Panc1 (cell line): Measurements from ENCODE around the gene R3HDML. TPM values are rescaled to one million over a fixed set of nuclear protein-coding genes. Genes with fewer than 3 reads are reported as not detected.

Source experiments
- ATAC-seq: fragments of 200-7000 bp; cut with Tn5 transposase; 2 replicates; pipeline ENCODE4 v1.9.1; 2020; ENCODE audit warnings: mild to moderate bottlenecking, moderate library complexity
- BruUV-seq: library from RNA; stranded (reverse); fragments of 400-500 nt; replicated peaks from 2 replicates; lab custom pipeline; 2021; lab: Mats Ljungman, UMichigan
- CTCF ChIA-PET: fragments of 300-600 bp; sonication (Branson Sonifier 250); formaldehyde crosslinking; loops from one replicate; lab custom pipeline; 2022; ENCODE audit warnings: antibody characterized with exemption; lab: Charles Lee
- POLR2A ChIA-PET: fragments of 300-600 bp; sonication (Branson Sonifier 250); formaldehyde crosslinking; loops from one replicate; lab custom pipeline; 2022; ENCODE audit warnings: antibody characterized with exemption; lab: Charles Lee
- DNase-seq: peaks from one replicate; pipeline ENCODE4 v3.0.0-alpha.2; 2010; ENCODE audit warnings: low read depth, low spot score
- H3K27ac ChIP-seq: 2 replicates; pipeline ENCODE4 v1.5.1; 2011; ENCODE audit warnings: mild to moderate bottlenecking, low read length, inconsistent platforms
- H3K27me3 ChIP-seq: fragments of 200-500 bp; sonication (Bioruptor generic); 2 replicates; pipeline ENCODE4 v1.6.0; 2014; ENCODE audit warnings: low read length, inconsistent platforms; ENCODE audit not compliant: control insufficient read depth, insufficient read depth
- H3K36me3 ChIP-seq: fragments of 200-500 bp; sonication (Bioruptor generic); 2 replicates; pipeline ENCODE4 v1.5.1; 2014; ENCODE audit warnings: inconsistent platforms, mild to moderate bottlenecking, low read length, moderate library complexity; ENCODE audit not compliant: control insufficient read depth, insufficient read depth
- H3K4me1 ChIP-seq: 2 replicates; pipeline ENCODE4 v1.5.1; 2011; ENCODE audit warnings: inconsistent platforms, mild to moderate bottlenecking, low read length, moderate library complexity; ENCODE audit not compliant: control insufficient read depth, insufficient read depth
- H3K4me3 ChIP-seq, 2 experiments: 2 replicates each; pipeline ENCODE4 v1.5.1; 2011 to 2012; ENCODE audit warnings: low read depth in 2 of 2, low read length in 2 of 2, mild to moderate bottlenecking in 2 of 2, inconsistent platforms in 1 of 2, moderate library complexity in 1 of 2
- H3K9me3 ChIP-seq: fragments of 200-500 bp; sonication (Bioruptor generic); 2 replicates; pipeline ENCODE4 v1.5.1; 2014; ENCODE audit warnings: low read depth, mild to moderate bottlenecking, inconsistent platforms, low read length, moderate library complexity; ENCODE audit not compliant: control insufficient read depth, insufficient read depth
- CTCF ChIP-seq: fragments of 450-650 bp; IDR thresholded peaks from 2 replicates; pipeline ENCODE4 v1.5.1; 2017; ENCODE audit warnings: mild to moderate bottlenecking
- POLR2AphosphoS5 ChIP-seq: IDR thresholded peaks from 2 replicates; pipeline ENCODE4 v1.6.1; 2012; ENCODE audit warnings: mild to moderate bottlenecking, low read depth, low read length, moderate library complexity
- REST ChIP-seq, 2 experiments: IDR thresholded peaks; 2 replicates each; pipeline ENCODE4 v1.6.1; 2011 to 2012; ENCODE audit warnings: low read depth in 2 of 2, control low read depth in 1 of 2, low read length in 1 of 2, mild to moderate bottlenecking in 1 of 2, moderate library complexity in 1 of 2; ENCODE audit not compliant: insufficient read depth in 1 of 2
- SIN3A ChIP-seq: IDR thresholded peaks from 2 replicates; pipeline ENCODE4 v1.6.1; 2012; ENCODE audit warnings: low read depth, mild to moderate bottlenecking, low read length, moderate library complexity, borderline replicate concordance; ENCODE audit not compliant: insufficient read depth
- TCF7L2 ChIP-seq: IDR thresholded peaks from 2 replicates; pipeline ENCODE4 v1.6.1; 2011; ENCODE audit warnings: mild to moderate bottlenecking, low read depth, low read length, inconsistent platforms
- in situ Hi-C: cut with HindIII; loops from 2 replicates; pipeline ENCODE4 v1.10.0; 2016; ENCODE audit warnings: low sequenced_read_pairs, low pct_unique_long_range_greater_than_20kb
- intact Hi-C: fragments of 100-400 bp; cut with micrococcal nuclease; formaldehyde crosslinking; loops from one replicate; pipeline ENCODE4 v1.10.0; 2022; ENCODE audit not compliant: unreplicated experiment
- total RNA-seq: library from RNA; stranded (reverse); gene quantifications from one replicate; pipeline ENCODE4 v1.2.1, GENCODE V29; 2021; ENCODE audit not compliant: unreplicated experiment

Gene R3HDML
- total RNA-seq, 1 experiment from 2014 or later, result not detected

GRCh38 chr20:44364068-44364467, 27.2 kb downstream of the R3HDML start:
- in situ Hi-C loops, result no loop called here
- CTCF ChIA-PET, result no interaction called here
- POLR2A ChIA-PET, result no interaction called here

GRCh38 chr20:44364780-44365179, 27.9 kb downstream of the R3HDML start:
- intact Hi-C loops, result no loop called here
- Histone ChIP-seq H3K9me3 (no peaks in the 10 kb centered on the region), H3K27me3 (no peaks in the 10 kb centered on the region), H3K36me3 (no peaks in the 10 kb centered on the region), H3K27ac (no peak overlapping the region), H3K4me1 (no peaks in the 10 kb centered on the region), H3K4me3 (no peak overlapping the region)
- CTCF ChIA-PET, result interaction anchor here (0.5 kb wide), 1 partner anchor 54 kb away, joined by 3 read pairs; the partner anchor contains the start of gene FITM2
- TF ChIP-seq TCF7L2, result no peak
- no peak for TF ChIP-seq SIN3A
- no peak for TF ChIP-seq REST (IDR thresholded peaks at IDR 0.05; ENCODE audit: insufficient read depth in 1 of 2, low read depth in 2 of 2, low read length in 1 of 2)
- no peak for TF ChIP-seq POLR2AphosphoS5
- TF ChIP-seq CTCF, result no peak
- in situ Hi-C loops, result no loop called here
- DNase-seq, result no peak
- POLR2A ChIA-PET, result no interaction called here
- no peak for ATAC-seq
- BruUV-seq, result no TSS peak

More at GRCh38 chr20:44364068-44364467, 27.2 kb downstream of the R3HDML start:
- no TSS peak for BruUV-seq
- ATAC-seq, result no peak
- Histone ChIP-seq H3K9me3 (no peaks in the 10 kb centered on the region), H3K4me1 (no peaks in the 10 kb centered on the region), H3K4me3 (no peak overlapping the region), H3K27ac (no peak overlapping the region), H3K27me3 (no peaks in the 10 kb centered on the region), H3K36me3 (no peaks in the 10 kb centered on the region)
- no peak for TF ChIP-seq REST (IDR thresholded peaks at IDR 0.05; ENCODE audit: insufficient read depth in 1 of 2, low read depth in 2 of 2, low read length in 1 of 2)
- TF ChIP-seq SIN3A, result no peak
- no peak for TF ChIP-seq TCF7L2
- TF ChIP-seq POLR2AphosphoS5, result no peak
- TF ChIP-seq CTCF, result no peak
- intact Hi-C loops, result no loop called here
- no peak for DNase-seq
